Measurements from ENCODE around the gene DGKH.

Gene DGKH

GRCh38 chr13:42048342-42048683 lies at the start of gene DGKH:
DGKH (plus strand) TSS chr13:42048648; CDS start chr13:42048774, 126 bp downstream.
- peak within 1 kb of the TSS; percentile 79 to 88 for H3K4me3 ChIP-seq (replicated peaks in 1 of 2; ENCODE audit: low read depth in 2 of 2, low read length in 2 of 2)
- no peak for TF ChIP-seq CTCF (IDR thresholded peaks at IDR 0.05; ENCODE audit: low read depth, low read length)
- DNase-seq (ENCODE audit: low read depth in 2 of 2): no peak

GRCh38 chr13:42000846-42001245 lies 47.6 kb upstream of the DGKH start:
- no peak overlapping the region for H3K4me3 ChIP-seq (replicated peaks in 1 of 2; ENCODE audit: low read depth in 2 of 2, low read length in 2 of 2)
- no peak for TF ChIP-seq CTCF (IDR thresholded peaks at IDR 0.05; ENCODE audit: low read depth, low read length)
- DNase-seq (ENCODE audit: low read depth in 2 of 2): no peak

GRCh38 chr13:42001580-42001979 lies 46.9 kb upstream of the DGKH start:
- peak; percentile 89 to 90 for DNase-seq (ENCODE audit: low read depth in 2 of 2)
- no peak for TF ChIP-seq CTCF (IDR thresholded peaks at IDR 0.05; ENCODE audit: low read depth, low read length)
- H3K4me3 ChIP-seq (replicated peaks in 1 of 2; ENCODE audit: low read depth in 2 of 2, low read length in 2 of 2): no peak overlapping the region

GRCh38 chr13:42002066-42002465 lies 46.4 kb upstream of the DGKH start:
- no peak for DNase-seq (ENCODE audit: low read depth in 2 of 2)
- TF ChIP-seq CTCF (IDR thresholded peaks at IDR 0.05; ENCODE audit: low read depth, low read length): no peak
- no peak overlapping the region for H3K4me3 ChIP-seq (replicated peaks in 1 of 2; ENCODE audit: low read depth in 2 of 2, low read length in 2 of 2)

GRCh38 chr13:42007844-42008243 lies 40.6 kb upstream of the DGKH start:
- DNase-seq (ENCODE audit: low read depth in 2 of 2): peak; percentile 47 to 71
- H3K4me3 ChIP-seq (replicated peaks in 1 of 2; ENCODE audit: low read depth in 2 of 2, low read length in 2 of 2): no peak overlapping the region
- no peak for TF ChIP-seq CTCF (IDR thresholded peaks at IDR 0.05; ENCODE audit: low read depth, low read length)

GRCh38 chr13:42009057-42009456 lies 39.4 kb upstream of the DGKH start:
- no peak for TF ChIP-seq CTCF (IDR thresholded peaks at IDR 0.05; ENCODE audit: low read depth, low read length)
- no peak overlapping the region for H3K4me3 ChIP-seq (replicated peaks in 1 of 2; ENCODE audit: low read depth in 2 of 2, low read length in 2 of 2)
- DNase-seq (ENCODE audit: low read depth in 2 of 2): no peak

GRCh38 chr13:42011601-42012350 lies 36.7 kb upstream of the DGKH start:
- no peak for TF ChIP-seq CTCF (IDR thresholded peaks at IDR 0.05; ENCODE audit: low read depth, low read length)
- no peak for DNase-seq (ENCODE audit: low read depth in 2 of 2)
- peak overlapping the region in 1 of 2 donors; percentile 2 for H3K4me3 ChIP-seq (replicated peaks in 1 of 2; ENCODE audit: low read depth in 2 of 2, low read length in 2 of 2)
